Fibroblast of lung (primary cell): ENCODE results near the gene ALDH1L1. TPM values are rescaled to one million over a fixed set of nuclear protein-coding genes. Genes with fewer than 3 reads are reported as not detected.

ENCODE experiments used
- DNase-seq, 2 donors: peaks; one replicate each; pipeline versions ENCODE4 v3.0.0 to v3.0.0-alpha.2; 2010; ENCODE audit warnings: low read depth in 2 of 2
- H2AFZ ChIP-seq: 2 replicates; pipeline ENCODE4 v1.5.1; 2012; ENCODE audit warnings: low read length, control low read depth, inconsistent platforms
- H3K27ac ChIP-seq: 2 replicates; pipeline ENCODE4 v1.5.1; 2011; ENCODE audit warnings: low read length, control low read depth; ENCODE audit not compliant: insufficient read depth
- H3K27me3 ChIP-seq: 2 replicates; pipeline ENCODE4 v1.5.1; 2011; ENCODE audit warnings: mild to moderate bottlenecking, low read length; ENCODE audit not compliant: control insufficient read depth, insufficient read depth
- H3K36me3 ChIP-seq: 2 replicates; pipeline ENCODE4 v1.5.1; 2011; ENCODE audit warnings: low read length; ENCODE audit not compliant: control insufficient read depth, insufficient read depth
- H3K4me1 ChIP-seq: 2 replicates; pipeline ENCODE4 v1.5.1; 2011; ENCODE audit warnings: low read length; ENCODE audit not compliant: control insufficient read depth, insufficient read depth; ENCODE audit errors: extremely low read depth
- H3K4me2 ChIP-seq: 2 replicates; pipeline ENCODE4 v1.5.1; 2011; ENCODE audit warnings: low read length, control low read depth; ENCODE audit not compliant: insufficient read depth; ENCODE audit errors: extremely low read depth
- H3K4me3 ChIP-seq, 4 experiments: fragments of 200-600 bp in 1 of 4; sonication (generic) in 1 of 4; replicated peaks in 1 of 4; 2 replicates each; pipeline ENCODE4 v1.5.1; 2011 to 2016; ENCODE audit warnings: low read length in 4 of 4, low read depth in 3 of 4, mild to moderate bottlenecking in 3 of 4, control low read depth in 2 of 4, inconsistent platforms in 1 of 4, mixed read lengths in 1 of 4; ENCODE audit not compliant: insufficient read depth in 1 of 4; ENCODE audit errors: control extremely low read depth in 1 of 4
- H3K79me2 ChIP-seq: 2 replicates; pipeline ENCODE4 v1.5.1; 2012; ENCODE audit warnings: mild to moderate bottlenecking, low read length, inconsistent platforms; ENCODE audit not compliant: control insufficient read depth, insufficient read depth
- H3K9ac ChIP-seq: 2 replicates; pipeline ENCODE4 v1.5.1; 2011; ENCODE audit warnings: mild to moderate bottlenecking, low read length, control low read depth; ENCODE audit not compliant: insufficient read depth
- H3K9me3 ChIP-seq: 2 replicates; pipeline ENCODE4 v1.5.1; 2012; ENCODE audit warnings: low read depth, low read length; ENCODE audit not compliant: control insufficient read depth, insufficient read depth
- H4K20me1 ChIP-seq: 2 replicates; pipeline ENCODE4 v1.5.1; 2011; ENCODE audit warnings: low read length; ENCODE audit not compliant: control insufficient read depth, insufficient read depth; ENCODE audit errors: extremely low read depth
- CTCF ChIP-seq, 2 donors: IDR thresholded peaks in 1 of 2; conservative IDR thresholded peaks in 1 of 2; 1 replicate in 1 of 2; 2 replicates in 1 of 2; pipeline ENCODE4 v1.5.1; 2011 to 2012; ENCODE audit warnings: low read length in 2 of 2, control low read depth in 1 of 2, inconsistent platforms in 1 of 2, low read depth in 1 of 2, mild to moderate bottlenecking in 1 of 2
- EZH2 ChIP-seq: IDR thresholded peaks from 2 replicates; pipeline ENCODE4 v1.5.1; 2012; ENCODE audit warnings: low read length, control low read depth, mild to moderate bottlenecking; ENCODE audit errors: missing control alignments
- polyA minus RNA-seq: library from RNA; depleted of rRNA, polyadenylated mRNA; stranded (reverse); fragments of >200 nt; gene quantifications from 2 replicates; pipeline ENCODE4 v1.2.3, GENCODE V29; 2011; ENCODE audit warnings: low replicate concordance
- polyA plus RNA-seq, 2 donors: library from polyadenylated mRNA; depleted of rRNA in 1 of 2; stranded (reverse) in 1 of 2; unstranded in 1 of 2; fragments of >200 nt; gene quantifications; 2 replicates each; pipeline ENCODE4 v1.2.1, GENCODE V29; 2011 to 2012; ENCODE audit warnings: missing spikeins in 1 of 2
- total RNA-seq: library from RNA; depleted of rRNA; stranded (reverse); fragments of >200 nt; gene quantifications from 2 replicates; pipeline ENCODE4 v1.2.1, GENCODE V29; 2014

Gene ALDH1L1
- not detected in 2 replicates for total RNA-seq
- polyA plus RNA-seq: not detected in 2 replicates
- polyA plus RNA-seq (2012): not detected in 2 replicates
- polyA minus RNA-seq: not detected in 2 replicates

- Histone ChIP-seq H3K4me3 (peak within 1 kb of the TSS in 2 of 4 experiments; percentile 4 to 57), H3K4me1 (no peaks in the 10 kb centered on the region), H2AFZ (no peak within 1 kb of the TSS), H3K27me3 (peaks cover 28% of the 10 kb centered on the region), H4K20me1 (no peaks in the 10 kb centered on the region), H3K9me3 (no peaks in the 10 kb centered on the region), H3K4me2 (peak within 1 kb of the TSS; percentile 56), H3K27ac (no peak within 1 kb of the TSS), H3K9ac (no peak within 1 kb of the TSS), H3K36me3 (no peaks in the 10 kb centered on the region), H3K79me2 (no peaks in the 10 kb centered on the region)
- peak; percentile 50 to 81 for DNase-seq
- no peak for TF ChIP-seq CTCF (conservative IDR thresholded peaks at IDR 0.05 in 1 of 2, IDR thresholded peaks at IDR 0.05 in 1 of 2; ENCODE audit: low read depth in 1 of 2, low read length in 2 of 2)
- TF ChIP-seq EZH2: peak; percentile 65
Observed at GRCh38 chr3:126180477-126181397, at the start of gene ALDH1L1. TSS of gene ALDH1L1 (minus strand) at chr3:126180586. CDS start at chr3:126160979, 19,607 bp downstream.

- no peak overlapping the region for H2AFZ ChIP-seq
- DNase-seq: no peak
- no peaks in the 10 kb centered on the region for H4K20me1 ChIP-seq
- H3K9ac ChIP-seq: no peak overlapping the region
- no peak overlapping the region for H3K4me3 ChIP-seq
- no peaks in the 10 kb centered on the region for H3K4me1 ChIP-seq
- H3K79me2 ChIP-seq: no peaks in the 10 kb centered on the region
- H3K27me3 ChIP-seq: no peaks in the 10 kb centered on the region
- no peak overlapping the region for H3K27ac ChIP-seq
- H3K36me3 ChIP-seq: no peaks in the 10 kb centered on the region
- no peaks in the 10 kb centered on the region for H3K9me3 ChIP-seq
- TF ChIP-seq EZH2: no peak
- H3K4me2 ChIP-seq: no peak overlapping the region
Observed at GRCh38 chr3:126226374-126226773, 46.0 kb upstream of the ALDH1L1 start.

- Histone ChIP-seq H3K27me3 (no peaks in the 10 kb centered on the region), H3K4me2 (peak overlapping the region; percentile 56), H3K9ac (no peak overlapping the region), H3K4me3 (no peak overlapping the region), H3K79me2 (no peaks in the 10 kb centered on the region), H4K20me1 (no peaks in the 10 kb centered on the region), H3K27ac (no peak overlapping the region), H3K4me1 (peaks cover 13% of the 10 kb centered on the region), H3K9me3 (no peaks in the 10 kb centered on the region), H3K36me3 (no peaks in the 10 kb centered on the region), H2AFZ (no peak overlapping the region)
- peak; percentile 2 to 75 for DNase-seq
- no peak for TF ChIP-seq EZH2
- TF ChIP-seq CTCF (conservative IDR thresholded peaks at IDR 0.05 in 1 of 2, IDR thresholded peaks at IDR 0.05 in 1 of 2; ENCODE audit: low read depth in 1 of 2, low read length in 2 of 2): no peak
Observed at GRCh38 chr3:126216416-126216815, 36.0 kb upstream of the ALDH1L1 start.
